NCI-H1092 treated with DMSO at 0.1 percent for 48 hours (cell line): ENCODE measurements around the gene ADAMTS1.
A peak's percentile ranks its signal among the peaks of the same experiment; 100 is the strongest.
"Not testable (repeated sequence)": the region's sequence is repeated elsewhere in the genome, so short reads cannot be mapped to it uniquely, and the experiment has no call there.

Source experiments
- DNase-seq: peaks from one replicate; lab custom pipeline; 2025; lab: John Stamatoyannopoulos, UW

The ADAMTS1 gene

DNA sequence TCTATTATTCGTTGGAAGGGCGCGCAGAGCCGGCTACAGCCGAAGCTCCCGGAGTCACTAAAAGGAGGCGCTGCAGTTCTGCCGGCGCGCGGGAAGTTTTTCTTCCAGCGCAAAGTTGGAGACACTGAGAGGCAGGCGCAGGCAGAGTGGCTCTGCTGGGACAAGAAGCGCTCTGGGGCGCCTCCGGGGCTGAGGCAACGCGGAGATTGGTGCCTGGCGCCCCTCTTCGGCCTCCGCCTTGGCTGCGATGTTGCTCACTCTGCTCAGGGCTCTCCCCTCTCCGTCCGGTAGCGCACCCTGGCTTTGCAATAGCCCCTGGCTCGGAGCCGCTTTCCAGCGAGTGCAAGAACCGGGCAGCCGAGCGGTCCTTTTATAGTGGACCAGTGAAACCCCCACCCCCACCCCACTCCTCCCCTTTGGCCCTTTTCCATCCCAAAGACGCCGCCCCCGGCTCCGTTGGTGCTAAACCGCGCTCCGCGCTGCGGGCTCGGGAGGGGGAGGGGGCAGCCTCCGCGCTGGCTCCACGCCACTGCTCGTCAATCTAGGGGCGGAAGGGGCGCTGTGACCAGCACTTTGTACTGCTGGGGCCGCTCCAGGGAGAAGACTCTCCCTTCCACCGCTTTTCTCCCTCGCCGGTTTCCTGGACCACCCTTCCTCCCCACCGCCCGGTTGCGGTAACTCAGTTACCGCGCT is at the start of gene ADAMTS1:
Gene ADAMTS1, minus strand, starts transcription at position 344 of the 693 bp plus-strand sequence. CDS start 455 bp downstream, outside the sequence.
- DNase-seq: peak; percentile 26

DNA sequence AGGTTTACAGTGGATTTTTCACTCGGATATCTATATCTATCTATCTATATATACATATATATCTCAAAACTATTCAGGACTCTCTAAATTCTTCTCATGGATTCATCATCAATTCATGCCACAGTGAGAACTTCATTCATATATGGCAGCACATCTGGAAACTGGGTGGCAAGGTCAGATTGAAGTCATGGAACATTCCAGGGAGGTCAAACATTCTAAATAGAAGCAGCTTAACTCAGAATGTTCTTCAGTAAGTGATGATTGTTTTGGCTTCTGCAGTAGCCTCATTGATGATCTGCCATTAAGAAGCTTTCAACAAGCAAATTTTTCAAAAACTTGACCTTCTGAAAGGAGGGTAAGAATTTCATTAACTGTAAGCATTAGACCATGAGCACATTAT is 46.9 kb upstream of the ADAMTS1 start:
- no peak for DNase-seq

DNA sequence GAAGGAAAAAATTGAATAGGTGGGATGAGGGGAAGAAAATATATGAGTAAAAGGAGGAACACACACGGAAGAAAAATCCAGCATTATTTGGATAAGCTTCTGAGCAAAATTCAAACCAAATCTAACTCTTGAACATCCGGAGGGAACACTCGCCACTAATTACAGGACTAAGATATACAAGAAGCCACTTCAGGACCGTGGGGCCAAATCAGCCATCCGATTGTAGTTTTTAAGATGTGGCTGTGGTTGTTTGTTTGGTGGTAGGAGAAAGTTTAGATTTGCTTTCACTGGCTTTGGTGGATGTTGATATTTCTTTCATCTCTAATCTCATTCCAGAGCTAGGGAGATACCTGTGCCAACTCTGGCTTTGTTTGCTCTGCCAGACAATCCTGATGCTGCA is 43.7 kb upstream of the ADAMTS1 start:
- no peak for DNase-seq

DNA sequence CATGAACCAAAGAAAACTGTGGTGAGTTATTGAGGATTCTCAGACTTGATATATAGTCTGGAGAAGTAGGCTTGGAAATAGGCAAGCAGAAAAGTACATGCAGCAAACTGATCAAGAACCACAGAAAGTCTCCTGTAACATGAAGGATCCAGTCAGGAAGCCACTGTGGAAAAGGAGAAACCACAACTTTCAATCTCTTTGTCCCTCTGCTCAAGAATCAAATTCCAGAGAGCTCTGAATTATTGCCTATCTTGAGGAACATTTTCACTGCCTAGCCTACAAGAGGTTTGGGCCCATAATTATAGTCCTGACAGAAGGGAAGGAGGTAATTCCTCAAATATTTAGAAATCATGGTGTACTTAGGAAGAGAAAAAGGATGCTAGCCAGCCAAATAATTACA is 43.0 kb upstream of the ADAMTS1 start:
- no peak for DNase-seq

DNA sequence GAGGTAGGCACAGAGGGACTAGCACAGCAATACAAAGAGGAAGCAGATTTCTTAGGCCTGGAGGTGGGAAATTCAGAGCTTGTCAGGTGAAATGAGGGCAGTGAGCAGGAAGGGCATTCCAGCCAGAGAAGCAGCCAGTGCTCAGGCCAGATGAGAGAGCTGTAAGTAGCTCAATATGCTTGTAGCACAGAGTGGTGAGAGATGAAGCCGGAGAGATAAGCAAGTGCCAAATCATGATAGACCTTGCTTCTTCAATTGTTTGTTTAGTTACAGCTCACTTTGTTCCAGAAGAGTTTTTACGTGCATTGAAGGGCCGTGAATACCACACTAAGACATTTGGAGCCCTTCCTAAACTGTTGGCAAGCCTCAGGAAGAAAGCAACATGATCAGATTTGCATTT is 42.0 kb upstream of the ADAMTS1 start:
- no peak for DNase-seq

DNA sequence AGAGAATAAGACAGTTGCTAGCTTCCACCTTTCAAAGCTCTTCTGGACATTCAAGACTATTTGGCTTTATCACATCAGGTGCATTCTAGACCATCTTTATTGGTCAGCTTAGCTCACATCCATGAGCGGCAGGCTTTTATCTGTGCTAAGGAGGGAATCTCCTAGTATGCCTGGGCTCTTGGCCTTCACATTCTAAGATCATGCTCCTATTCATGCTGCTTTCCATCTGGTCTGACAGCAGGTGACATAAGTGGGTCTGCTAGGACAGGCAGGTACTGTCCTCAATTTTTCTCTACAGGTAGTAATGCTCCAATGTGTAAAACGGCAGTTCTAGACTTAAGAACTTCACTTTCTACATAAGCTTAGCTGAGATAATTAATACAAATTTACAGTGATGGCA is 39.2 kb upstream of the ADAMTS1 start:
- no peak for DNase-seq

DNA sequence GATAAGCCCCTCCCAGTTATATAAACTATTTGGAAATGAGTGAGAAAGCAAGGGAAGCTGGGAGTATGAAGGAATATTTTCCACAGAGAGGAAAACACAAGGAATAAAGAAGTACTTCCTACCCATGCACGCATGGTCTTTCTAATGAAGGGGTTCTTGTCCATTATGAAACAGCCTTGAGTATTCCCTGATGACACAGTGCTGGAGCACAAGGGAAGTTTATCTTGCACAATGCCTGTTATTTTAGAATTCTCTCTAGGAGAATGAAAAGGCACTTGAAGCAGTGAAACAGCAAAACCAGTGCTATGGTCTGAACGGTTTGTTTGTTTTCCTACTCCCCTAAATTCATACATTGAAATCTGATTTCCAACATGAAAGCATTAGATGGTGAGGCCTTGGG is 38.6 kb upstream of the ADAMTS1 start:
- DNase-seq: no peak

DNA sequence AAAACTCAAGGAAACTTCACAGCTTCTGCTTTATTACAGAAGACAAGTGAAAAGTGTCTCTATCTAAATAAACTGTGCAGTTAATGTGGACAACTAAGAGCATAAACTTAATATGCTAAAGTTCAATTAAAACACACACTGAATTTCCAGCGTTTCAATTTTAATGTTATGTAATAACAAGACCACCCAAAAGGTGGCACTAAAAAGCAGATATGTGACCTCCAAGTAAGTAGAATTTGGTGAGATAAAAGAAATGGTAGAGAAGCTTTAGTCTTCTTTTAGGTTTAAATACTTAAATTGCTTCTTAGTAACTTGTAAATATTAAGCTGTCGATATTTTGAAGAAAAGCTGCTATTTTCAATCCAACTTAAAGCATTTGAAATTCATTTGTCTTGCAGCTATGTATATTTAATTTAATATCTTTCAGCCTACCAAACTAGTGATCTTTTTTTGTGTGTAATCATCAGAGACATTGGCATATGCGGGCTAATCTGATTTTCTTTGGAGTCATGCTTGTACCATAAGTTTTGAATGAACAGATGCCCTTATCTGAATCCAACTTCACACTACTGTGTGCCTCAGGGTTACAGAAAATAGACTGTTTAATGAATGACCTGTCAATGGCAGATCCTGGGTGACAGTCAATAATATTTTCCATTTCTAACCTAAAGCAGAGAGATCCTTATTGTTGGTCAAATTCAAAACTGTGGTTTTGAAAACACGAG is 36.5 kb upstream of the ADAMTS1 start:
- DNase-seq: no peak

DNA sequence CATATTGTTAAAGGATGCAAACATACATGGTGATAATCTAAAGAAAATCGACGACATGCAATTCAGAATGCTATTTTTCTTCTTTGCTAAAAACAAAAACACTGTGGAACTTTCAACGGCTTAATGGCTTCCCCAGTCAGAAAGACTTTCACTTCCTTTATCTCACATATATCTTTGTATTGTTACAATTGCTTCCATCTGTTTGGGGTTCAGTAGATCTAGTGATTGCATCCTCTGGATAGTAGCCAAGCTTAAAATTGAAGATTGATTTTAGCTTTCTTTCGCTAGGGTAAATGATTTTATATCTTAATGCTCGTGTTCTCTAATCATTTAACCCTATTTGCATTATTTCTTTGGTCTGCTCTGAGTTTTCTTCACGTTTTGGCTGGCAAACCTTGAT is 31.8 kb upstream of the ADAMTS1 start:
- DNase-seq: no peak

DNA sequence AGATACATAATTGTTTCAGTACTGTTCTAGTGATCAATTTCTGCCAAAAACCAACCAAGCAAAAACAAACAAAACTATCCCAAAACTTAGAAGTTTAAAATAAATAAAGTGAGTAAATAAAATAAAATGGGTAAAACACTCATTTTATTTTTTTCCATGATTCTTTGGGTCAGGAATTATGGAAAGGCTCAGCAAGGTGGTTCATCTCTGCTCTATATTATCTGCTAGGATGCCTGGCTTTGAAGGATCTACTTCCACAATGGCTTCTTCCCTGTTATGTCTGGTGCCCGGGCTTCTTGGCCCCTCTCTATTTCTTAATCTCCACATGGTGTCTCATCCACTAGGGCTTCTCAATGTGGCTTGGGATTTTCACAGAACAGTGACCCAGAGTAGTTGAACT is 29.1 kb upstream of the ADAMTS1 start:
- DNase-seq: no peak

DNA sequence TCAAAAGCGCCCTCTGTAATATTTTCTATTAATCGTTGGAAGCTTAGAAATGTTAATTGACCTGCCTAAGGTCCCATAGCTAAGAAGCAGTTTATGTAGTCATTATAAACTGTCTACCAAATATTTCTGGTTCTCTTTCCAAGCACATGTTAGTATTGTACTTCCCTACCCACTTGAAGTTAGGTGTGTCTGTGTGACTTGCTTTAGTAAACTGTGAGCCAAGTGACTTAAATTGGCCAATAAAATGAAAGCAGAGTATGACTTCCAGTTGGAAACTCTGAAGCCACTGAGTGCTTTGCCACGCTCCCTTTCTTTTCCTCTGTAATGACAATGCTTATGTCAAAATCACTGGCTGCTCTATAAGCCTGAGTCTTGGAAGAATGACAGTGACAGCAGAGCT is 20.6 kb upstream of the ADAMTS1 start:
- DNase-seq: no peak

DNA sequence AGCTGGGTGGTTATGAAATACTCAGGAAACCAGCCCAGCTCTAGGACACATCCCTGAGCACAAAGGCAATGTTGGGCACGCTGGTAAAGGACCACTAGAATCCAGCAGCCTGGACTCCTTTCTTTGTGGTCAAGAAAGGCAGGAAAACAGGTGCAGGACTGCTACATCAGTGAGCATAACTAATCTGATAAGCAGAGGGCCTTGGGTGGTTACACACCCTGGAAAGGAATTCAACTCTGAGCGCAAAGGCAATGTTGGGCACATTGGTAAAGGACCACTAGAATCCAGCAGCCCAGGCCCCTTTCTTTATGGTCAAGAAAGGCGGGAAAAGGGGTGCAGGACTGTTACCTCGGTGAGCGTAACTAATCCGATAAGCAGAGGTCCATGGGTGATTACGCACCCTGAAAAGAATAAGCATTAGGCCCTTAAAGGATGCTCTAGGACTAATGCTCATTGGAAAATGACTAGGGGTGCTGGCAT is 11.7 kb upstream of the ADAMTS1 start:
- not testable (repeated sequence) for DNase-seq

DNA sequence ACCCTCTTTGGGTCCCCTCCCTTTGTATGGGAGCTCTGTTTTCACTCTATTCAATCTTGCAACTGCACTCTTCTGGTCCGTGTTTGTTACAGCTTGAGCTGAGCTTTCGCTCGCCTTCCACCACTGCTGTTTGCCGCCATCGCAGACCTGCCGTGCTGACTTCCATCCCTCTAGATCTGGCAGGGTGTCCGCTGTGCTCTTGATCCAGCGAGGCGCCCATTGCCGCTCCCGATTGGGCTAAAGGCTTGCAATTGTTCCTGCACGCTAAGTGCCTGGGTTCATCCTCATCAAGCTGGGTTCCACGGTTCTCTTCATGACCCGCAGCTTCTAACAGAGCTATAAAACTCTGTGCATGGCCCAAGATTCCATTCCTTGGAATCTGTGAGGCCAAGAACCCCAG is 9.5 kb upstream of the ADAMTS1 start:
- DNase-seq: not testable (repeated sequence)

DNA sequence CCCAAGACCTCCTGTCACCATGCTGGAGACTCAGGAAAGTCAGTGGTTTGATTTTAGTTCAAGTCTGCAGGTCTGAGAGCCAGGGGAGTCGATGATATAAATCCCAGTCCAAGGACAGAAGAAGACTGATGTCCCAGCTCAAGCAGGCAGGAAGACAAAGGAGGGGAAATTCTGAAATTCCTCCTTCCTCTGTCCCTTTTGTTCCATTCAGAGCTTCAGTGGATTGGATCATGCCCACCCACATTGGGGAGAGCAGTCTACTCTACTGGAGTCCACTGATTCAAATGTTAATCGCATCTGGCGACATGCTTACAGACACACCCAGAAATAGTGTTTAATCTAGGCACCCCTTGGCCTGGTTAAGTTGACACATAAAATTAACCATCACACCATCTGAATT is 7.2 kb upstream of the ADAMTS1 start:
- no peak for DNase-seq

DNA sequence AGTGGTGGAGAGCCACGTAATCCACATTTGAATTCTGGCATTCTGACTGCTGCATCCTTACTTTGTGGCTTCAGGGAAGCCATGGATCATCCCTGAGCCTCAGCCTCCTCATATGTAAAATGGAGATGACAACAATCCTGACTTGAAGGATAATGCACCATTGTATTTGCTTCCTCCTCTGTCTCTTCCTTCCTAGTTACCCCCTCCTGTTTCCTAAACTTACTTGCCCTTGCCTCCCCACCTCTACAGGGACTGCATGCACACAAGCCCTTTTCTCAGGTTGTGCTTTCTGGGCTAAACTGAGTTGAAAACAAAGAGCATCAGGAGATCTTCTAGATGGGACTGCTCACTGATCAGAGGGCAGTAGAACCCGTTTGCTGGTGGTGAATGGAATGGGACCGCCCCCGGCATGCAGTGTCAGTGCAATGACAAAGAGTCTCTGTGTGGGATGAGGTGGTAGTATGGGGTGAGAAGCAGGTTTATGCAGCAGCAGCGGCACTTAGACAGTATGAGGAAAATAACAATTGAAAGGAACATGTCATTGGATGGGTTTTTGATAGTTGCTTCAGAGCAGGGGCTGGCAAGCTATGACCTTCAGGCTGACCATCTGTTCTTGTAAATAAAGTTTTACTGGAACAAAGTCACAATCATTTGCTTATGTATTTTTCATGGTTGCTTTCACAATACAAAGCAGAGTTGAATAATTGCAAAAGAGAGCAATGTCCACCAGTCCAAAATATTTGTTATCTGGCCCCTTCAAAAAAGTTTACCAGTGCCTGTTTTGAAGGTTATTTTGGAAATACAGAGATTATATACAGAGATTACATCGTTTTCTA is 6.1 kb upstream of the ADAMTS1 start:
- no peak for DNase-seq

DNA sequence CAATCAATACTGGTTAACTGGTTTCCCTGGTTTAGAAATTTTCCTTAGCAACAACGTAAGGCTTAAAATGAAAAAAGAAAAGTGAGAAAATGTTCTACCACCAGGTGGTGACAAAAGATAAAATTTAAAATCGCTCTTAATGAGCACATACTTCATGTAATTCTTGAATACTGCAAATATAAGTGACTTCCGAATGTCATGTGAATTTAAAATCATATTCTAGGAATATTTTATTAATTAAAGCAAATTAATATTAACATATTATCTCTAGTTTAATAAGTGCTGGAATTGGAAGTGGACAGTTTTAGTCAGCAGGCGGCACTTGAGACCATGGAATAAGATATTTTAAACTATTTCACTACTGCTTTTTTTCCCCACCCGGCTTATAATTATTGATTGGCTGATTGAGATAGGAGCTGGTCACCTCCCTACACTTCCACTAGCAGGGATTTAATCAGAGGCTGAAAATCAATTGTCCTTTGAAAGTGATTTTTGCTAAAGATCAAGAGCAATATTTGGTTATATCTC is 5.0 kb upstream of the ADAMTS1 start:
- peak; percentile 42 for DNase-seq

DNA sequence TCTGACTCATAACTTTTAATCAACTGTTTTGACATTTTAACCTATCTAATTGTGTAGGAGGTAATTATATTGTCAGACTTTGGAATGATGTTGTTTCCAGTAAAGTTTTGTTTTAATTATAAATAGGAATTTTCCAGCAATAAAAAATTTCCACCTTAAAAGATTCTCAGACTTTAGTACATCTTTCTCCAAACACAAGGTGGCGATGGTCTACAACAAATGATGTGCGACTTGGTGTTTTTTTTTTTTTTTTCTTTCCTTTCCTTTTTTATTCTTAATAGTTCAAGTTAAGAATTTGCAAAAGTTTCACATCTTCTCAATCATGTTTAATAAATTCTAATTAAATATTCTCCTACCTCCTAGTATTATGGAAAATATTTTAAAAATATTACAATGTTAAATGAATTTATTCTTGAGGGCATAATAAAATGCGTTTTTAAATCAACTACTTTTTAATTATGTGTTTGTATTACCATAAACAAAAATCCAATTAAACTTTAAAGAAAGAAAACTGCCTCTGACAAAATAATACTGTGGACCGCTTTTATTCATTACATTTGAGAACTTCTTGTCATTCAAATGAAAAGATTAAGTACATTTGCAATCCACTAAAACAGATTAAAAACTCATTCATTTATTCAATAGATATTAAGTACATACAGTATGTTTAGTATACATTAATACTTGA is 4.4 kb upstream of the ADAMTS1 start:
- peak; percentile 18 for DNase-seq

DNA sequence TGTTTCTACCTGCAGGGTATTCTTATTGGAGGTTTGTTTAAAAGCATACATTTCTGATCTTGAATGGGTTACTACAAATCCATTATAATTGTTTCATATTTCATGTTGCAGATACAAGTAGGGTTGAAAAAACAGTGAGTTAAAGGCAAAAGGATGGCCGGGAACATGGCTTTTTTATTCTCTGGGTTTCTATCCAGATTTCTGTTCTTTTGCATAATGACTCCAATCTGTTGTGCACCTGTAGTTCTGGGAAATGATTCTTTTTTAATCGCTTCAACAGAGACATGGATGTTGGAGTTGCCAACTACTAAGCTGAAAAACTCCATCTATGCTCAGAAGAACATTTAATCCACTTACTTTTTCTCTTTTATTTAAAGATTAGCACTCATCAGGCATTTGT is 2.7 kb upstream of the ADAMTS1 start:
- no peak for DNase-seq

DNA sequence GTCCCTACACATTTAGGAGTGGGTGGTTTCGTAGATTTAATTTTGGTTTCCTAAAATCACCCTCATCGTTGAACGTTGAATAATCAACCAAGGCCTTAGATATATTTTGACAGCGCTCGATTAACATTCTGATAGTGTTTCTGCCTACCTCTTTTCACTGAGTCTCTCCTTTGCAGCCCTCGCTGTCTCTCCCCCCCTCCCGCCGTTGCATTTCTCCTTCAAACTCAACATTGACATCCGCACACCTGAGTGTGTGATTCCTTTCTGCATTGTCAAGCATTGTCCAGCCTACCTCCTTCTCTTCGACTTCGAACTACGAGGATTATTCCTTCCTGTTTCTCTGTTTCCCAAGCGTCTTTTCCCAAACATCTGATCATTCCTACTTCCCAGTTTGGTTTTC is 1.8 kb upstream of the ADAMTS1 start:
- no peak for DNase-seq

DNA sequence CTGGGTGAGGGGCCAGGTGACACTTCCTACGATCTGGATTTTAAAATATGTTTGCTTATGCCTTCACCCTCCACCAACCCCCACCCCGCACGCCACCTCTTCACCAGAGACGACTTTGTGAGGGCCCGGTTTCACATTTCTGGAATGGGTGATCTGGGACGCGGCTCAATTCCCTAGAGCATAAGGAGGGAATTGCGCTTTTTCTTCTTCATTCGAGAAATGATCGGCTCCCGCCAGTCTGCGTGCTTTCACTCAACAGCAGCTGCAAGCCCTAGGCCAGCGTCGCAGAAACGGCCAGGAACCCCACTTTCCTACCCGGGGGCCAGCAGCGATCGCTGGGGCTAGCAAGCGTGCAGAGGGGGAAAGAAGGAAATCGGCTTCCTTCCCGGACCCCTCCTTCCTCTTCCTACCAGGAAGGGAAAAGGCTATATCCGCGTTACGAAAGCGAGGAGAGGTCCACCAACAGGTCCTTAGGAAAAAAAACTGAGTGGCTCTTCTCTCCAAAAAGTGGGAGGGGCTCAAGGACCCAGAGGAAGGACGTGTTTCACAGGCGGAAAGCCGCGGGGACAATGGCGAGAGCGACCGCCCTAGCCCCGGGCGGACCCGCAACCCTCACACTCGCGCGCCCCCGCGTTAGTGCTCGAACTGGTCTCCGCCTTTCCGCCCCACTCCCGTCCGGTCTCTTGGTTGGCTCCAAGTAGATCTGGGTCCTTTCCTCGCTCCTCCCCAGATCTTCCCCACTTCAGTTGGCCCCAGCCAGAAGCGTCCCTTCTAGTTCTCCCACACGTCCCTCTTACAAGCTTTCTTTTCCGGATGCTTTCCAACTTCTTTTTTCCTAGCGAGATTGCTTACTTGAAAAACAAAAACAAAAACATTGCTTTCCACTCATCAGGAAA is 1.1 kb upstream of the ADAMTS1 start:
- no peak for DNase-seq

DNA sequence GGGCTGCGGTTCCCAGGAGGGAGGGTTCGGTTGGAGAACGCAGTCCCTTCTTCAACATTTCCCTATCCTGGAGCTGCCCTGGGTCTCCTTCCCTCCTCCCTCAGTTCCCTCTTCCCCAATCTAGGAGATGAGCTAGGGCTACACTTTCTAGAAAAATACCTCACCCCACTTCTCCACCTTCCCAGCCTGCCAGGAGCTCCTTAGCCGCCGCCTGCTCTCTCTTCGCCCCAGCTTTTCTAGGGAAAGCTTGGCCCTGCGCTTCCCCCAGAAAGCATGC is 488 bp upstream of the ADAMTS1 start:
- no peak for DNase-seq
